Activated CD8-positive, alpha-beta memory T cell treated with anti-CD3 and anti-CD28 coated beads, Interleukin-2, amount 50 U/mL, for 4 hours (primary cell): ENCODE data around the gene APBB2.

ENCODE experiments used
- DNase-seq: peaks from one replicate; pipeline ENCODE4 v3.0.0-alpha.2; 2020

APBB2 gene

GRCh38 chr4:41214136-41214824, at the start of gene APBB2:
TSS of gene APBB2 (minus strand) at chr4:41214542. CDS start at chr4:41033254, 181,288 bp downstream.
- no peak for DNase-seq

GRCh38 chr4:41262198-41262597, 47.9 kb upstream of the APBB2 start:
- no peak for DNase-seq

GRCh38 chr4:41260116-41260733, 45.9 kb upstream of the APBB2 start:
- DNase-seq, result no peak

- DNase-seq, result no peak
These were observed 44.4 kb upstream of the APBB2 start for GRCh38 chr4:41258783-41259182.

- no peak for DNase-seq
These were observed 43.6 kb upstream of the APBB2 start for GRCh38 chr4:41257906-41258305.

- DNase-seq, result no peak
These were observed 43.0 kb upstream of the APBB2 start for GRCh38 chr4:41257257-41257901.

- no peak for DNase-seq
These were observed 42.5 kb upstream of the APBB2 start, which contains the start of gene UCHL1 for GRCh38 chr4:41256740-41257256. TSS of gene UCHL1 (plus strand) at chr4:41256928. CDS start at chr4:41256977, 49 bp downstream.

GRCh38 chr4:41256131-41256739, 41.9 kb upstream of the APBB2 start:
- no peak for DNase-seq

GRCh38 chr4:41245983-41246382, 31.6 kb upstream of the APBB2 start:
- no peak for DNase-seq

GRCh38 chr4:41241919-41242318, 27.6 kb upstream of the APBB2 start:
- DNase-seq, result no peak

- no peak for DNase-seq
These were observed 22.2 kb upstream of the APBB2 start for GRCh38 chr4:41236508-41236907.

GRCh38 chr4:41236032-41236431, 21.7 kb upstream of the APBB2 start:
- no peak for DNase-seq

- no peak for DNase-seq
These were observed 18.5 kb upstream of the APBB2 start for GRCh38 chr4:41232856-41233255.

GRCh38 chr4:41232406-41232805, 18.1 kb upstream of the APBB2 start:
- DNase-seq, result no peak

- no peak for DNase-seq
These were observed 13.6 kb upstream of the APBB2 start for GRCh38 chr4:41227902-41228301.

GRCh38 chr4:41221850-41222645, 7.7 kb upstream of the APBB2 start:
- DNase-seq, result no peak

- no peak for DNase-seq
These were observed 5.1 kb upstream of the APBB2 start for GRCh38 chr4:41219421-41219950.

- no peak for DNase-seq
These were observed 4.4 kb upstream of the APBB2 start for GRCh38 chr4:41218703-41219102.

- DNase-seq, result no peak
These were observed 3.0 kb upstream of the APBB2 start for GRCh38 chr4:41217374-41217773.

- DNase-seq, result no peak
These were observed 2.6 kb upstream of the APBB2 start for GRCh38 chr4:41217020-41217333.

- no peak for DNase-seq
These were observed 2.1 kb upstream of the APBB2 start for GRCh38 chr4:41216294-41217019.

GRCh38 chr4:41215969-41216293, 1.6 kb upstream of the APBB2 start:
- no peak for DNase-seq
